ENCODE measurements around the gene TDRD3.

The TDRD3 gene

DNA sequence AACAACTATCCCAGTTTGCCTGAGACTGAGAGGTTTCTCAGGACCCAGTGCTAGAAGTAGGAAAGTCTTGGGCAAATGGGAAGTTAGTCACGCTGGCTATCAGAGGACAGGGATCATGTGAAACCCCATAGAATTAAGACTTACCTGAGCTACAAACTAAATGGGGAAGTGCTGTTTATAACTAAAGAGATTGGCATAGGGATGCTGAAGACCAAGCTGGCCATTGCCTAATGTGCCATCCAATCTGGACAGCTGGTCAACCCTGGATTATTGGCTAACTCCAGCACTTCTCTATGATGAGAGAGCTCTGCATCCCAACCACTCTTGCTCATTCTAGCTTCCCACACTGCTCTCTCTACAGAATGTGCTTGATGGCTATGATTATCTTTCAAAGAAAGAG lies 216.1 kb downstream of the TDRD3 start:
- H3K36me3 ChIP-seq, result no peaks in the 10 kb centered on the region
- H3K9me3 ChIP-seq, result no peaks in the 10 kb centered on the region
- no peak overlapping the region for H3K4me3 ChIP-seq (ENCODE audit: low read depth, low read length)
- DNase-seq, result no peak
- no peaks in the 10 kb centered on the region; the same call in 1 of the 2 replicates for H3K27me3 ChIP-seq
- no peaks in the 10 kb centered on the region for H3K4me1 ChIP-seq
- TF ChIP-seq, protein P1, sequence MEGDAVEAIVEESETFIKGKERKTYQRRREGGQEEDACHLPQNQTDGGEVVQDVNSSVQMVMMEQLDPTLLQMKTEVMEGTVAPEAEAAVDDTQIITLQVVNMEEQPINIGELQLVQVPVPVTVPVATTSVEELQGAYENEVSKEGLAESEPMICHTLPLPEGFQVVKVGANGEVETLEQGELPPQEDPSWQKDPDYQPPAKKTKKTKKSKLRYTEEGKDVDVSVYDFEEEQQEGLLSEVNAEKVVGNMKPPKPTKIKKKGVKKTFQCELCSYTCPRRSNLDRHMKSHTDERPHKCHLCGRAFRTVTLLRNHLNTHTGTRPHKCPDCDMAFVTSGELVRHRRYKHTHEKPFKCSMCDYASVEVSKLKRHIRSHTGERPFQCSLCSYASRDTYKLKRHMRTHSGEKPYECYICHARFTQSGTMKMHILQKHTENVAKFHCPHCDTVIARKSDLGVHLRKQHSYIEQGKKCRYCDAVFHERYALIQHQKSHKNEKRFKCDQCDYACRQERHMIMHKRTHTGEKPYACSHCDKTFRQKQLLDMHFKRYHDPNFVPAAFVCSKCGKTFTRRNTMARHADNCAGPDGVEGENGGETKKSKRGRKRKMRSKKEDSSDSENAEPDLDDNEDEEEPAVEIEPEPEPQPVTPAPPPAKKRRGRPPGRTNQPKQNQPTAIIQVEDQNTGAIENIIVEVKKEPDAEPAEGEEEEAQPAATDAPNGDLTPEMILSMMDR (IDR thresholded peaks at IDR 0.05; ENCODE audit: low read depth, low read length), result no peak

DNA sequence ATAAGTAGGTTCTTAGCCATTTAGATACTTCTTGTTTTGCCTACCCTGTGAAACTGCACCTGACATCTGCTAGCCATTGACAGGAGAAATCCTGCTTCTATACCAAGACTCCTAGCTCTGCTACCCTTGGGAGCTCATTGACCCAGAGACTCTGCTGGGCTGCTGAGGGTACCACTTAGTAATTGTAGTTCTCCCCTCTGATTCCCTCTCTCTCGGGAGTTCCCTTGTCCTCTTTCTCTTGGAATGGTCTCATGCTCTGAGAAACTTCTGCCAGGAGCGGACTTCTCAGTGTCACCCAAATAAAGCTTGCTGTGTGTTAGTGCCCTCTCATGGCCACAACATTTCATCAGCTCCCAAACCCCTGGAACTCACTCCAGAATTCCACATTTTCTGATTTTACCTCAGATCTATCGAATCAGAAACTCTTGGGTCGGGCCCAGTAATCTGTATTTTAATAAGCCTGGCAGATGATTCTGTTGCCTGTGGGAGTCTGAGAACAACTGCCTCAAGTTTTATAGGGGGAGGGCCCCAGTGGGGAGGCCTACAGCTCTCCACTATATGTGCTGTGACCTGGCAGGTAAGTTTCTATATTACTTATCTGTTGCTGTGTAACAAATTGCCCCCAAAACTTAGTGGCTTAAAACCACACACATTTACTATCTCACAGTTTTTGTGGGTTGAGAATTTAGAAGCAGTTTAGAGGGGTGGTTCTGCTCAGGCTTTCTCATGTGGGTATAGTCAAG lies 221.1 kb downstream of the TDRD3 start:
- Histone ChIP-seq H3K36me3 (no peaks in the 10 kb centered on the region), H3K4me3 (ENCODE audit: low read depth, low read length) (no peak overlapping the region), H3K9me3 (no peaks in the 10 kb centered on the region), H3K4me1 (no peaks in the 10 kb centered on the region), H3K27me3 (no peaks in the 10 kb centered on the region; the same call in 1 of the 2 replicates)
- TF ChIP-seq, protein P1 (IDR thresholded peaks at IDR 0.05; ENCODE audit: low read depth, low read length), result peak; percentile 50
- DNase-seq, result no peak

DNA sequence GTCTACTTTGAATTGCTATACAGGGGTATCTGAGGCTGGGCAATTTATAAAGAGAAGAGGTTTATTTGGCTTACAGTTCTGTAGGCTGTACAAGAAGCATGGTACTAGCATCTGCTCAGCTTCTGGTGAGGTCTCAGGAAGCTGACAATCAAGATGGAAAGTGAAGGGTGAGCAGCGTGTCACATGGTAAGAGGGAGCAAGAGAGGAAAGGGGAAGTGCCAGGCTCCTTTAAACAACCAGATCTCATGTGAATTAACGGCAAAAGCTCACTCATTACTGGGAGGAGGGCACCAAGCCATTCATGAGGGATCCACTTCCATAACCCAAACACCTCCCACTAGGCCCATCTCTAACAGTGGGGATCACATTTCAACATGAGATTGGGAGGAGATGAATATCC lies 222.4 kb downstream of the TDRD3 start:
- no peaks in the 10 kb centered on the region for H3K4me1 ChIP-seq
- no peaks in the 10 kb centered on the region; the same call in 1 of the 2 replicates for H3K27me3 ChIP-seq
- H3K36me3 ChIP-seq, result no peaks in the 10 kb centered on the region
- DNase-seq, result no peak
- TF ChIP-seq, protein P1 (IDR thresholded peaks at IDR 0.05; ENCODE audit: low read depth, low read length), result no peak
- H3K4me3 ChIP-seq (ENCODE audit: low read depth, low read length), result no peak overlapping the region
- no peaks in the 10 kb centered on the region for H3K9me3 ChIP-seq

DNA sequence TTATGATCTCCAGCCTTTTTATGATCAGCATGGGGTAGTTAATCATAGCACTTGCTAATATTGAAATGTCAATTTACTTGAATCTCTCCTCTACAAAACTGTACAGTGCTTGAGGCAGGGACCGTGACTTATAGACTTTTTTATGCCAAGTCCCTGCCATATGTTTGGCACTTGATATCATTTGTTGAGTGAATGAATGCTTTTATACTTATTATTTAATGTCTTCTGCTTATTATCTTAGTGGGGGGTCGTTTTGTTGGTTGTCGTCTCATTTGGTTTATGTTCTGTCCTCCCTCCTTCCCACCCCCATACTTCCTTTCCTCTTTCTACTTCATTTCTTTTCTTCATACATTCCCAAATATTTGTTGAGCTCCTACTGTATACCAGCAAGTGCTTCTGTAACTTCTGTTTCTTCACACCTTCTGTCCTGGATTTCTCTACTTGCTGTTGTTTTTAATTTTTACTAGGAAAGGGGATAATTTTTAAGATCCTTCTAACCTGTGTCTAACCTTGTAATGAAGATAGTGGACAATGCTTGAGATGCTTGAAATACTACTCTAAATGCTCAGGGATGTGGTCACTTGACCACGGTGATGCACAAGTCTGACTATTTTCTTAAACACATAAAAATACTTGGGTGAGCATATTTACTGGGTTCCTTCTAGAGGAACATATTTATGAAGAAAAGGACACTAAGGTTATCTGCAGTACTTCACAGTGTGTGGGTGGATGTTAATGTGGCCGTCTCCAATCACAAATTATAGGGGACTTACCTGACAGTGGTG lies 223.8 kb downstream of the TDRD3 start:
- TF ChIP-seq, protein P1 (IDR thresholded peaks at IDR 0.05; ENCODE audit: low read depth, low read length), result no peak

DNA sequence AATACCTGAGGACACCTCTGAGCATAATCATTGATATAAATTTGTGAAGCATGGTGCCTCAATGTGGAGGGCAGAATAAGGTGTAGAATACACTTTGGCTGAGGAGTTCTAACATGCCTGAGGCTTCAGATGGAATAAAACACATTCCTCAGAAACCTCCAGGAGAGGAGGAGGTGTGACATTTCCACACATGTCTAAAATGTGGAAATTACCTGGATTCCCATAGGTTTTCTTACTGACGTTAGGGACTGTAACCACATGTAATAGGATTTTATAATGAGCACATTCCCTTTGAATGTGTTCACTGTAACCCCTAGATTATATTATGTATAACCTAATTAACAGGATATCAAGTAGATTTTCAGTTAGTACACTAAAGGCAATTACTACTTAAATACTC lies 226.1 kb downstream of the TDRD3 start:
- Histone ChIP-seq H3K4me3 (ENCODE audit: low read depth, low read length) (no peak overlapping the region), H3K4me1 (no peaks in the 10 kb centered on the region), H3K27me3 (peaks cover 4% of the 10 kb centered on the region), H3K36me3 (no peaks in the 10 kb centered on the region), H3K9me3 (no peaks in the 10 kb centered on the region)
- no peak for DNase-seq
- TF ChIP-seq, protein P1 (IDR thresholded peaks at IDR 0.05; ENCODE audit: low read depth, low read length), result no peak

More for the DNA sequence above, 223.8 kb downstream of the TDRD3 start:
- H3K27me3 ChIP-seq, result no peaks in the 10 kb centered on the region; the same call in none of the 2 replicates
- H3K36me3 ChIP-seq, result no peaks in the 10 kb centered on the region
- no peak for DNase-seq
- no peaks in the 10 kb centered on the region for H3K4me1 ChIP-seq
- no peak overlapping the region for H3K4me3 ChIP-seq (ENCODE audit: low read depth, low read length)
- no peaks in the 10 kb centered on the region for H3K9me3 ChIP-seq

Data from BE2C (cell line).